Occipital lobe (tissue), 2 donors: ENCODE measurements around the gene PIK3C3. TPM values are rescaled to one million over a fixed set of nuclear protein-coding genes. Genes with fewer than 3 reads are reported as not detected.
A peak's percentile ranks its signal among the peaks of the same experiment; 100 is the strongest.
"Not testable (repeated sequence)": the region's sequence is repeated elsewhere in the genome, so short reads cannot be mapped to it uniquely, and the experiment has no call there.

Source experiments
- DNase-seq: peaks from one replicate; lab custom pipeline; 2025; lab: John Stamatoyannopoulos, UW
- total RNA-seq: library from RNA; depleted of rRNA; stranded (reverse); fragments of >200 nt; gene quantifications from one replicate; pipeline ENCODE4 v1.2.3, GENCODE V29; 2014

PIK3C3 gene
- total RNA-seq, 1 donor from 2014 or later = 108 TPM

DNA sequence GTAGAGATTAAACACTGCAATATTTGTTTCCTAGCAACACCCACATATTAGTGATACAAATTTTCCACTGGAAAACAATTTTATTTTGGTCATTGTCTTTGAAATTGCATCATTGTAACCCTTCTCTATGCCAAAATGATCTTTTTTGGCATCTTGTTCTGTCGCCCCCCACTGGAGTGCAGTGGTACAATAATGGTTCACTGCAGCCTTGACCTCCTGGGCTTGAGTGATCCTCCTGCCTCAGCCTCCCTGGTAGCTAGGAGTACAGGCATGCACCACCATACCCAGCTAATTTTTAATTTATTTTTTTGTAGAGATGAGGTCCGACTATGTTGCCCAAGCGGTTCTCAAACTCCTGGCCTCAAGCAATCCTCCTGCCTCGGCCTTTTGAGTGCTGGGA, 117.4 kb downstream of the PIK3C3 start:
- DNase-seq = no peak

GRCh38 chr18:42074704-42075103, 119.7 kb downstream of the PIK3C3 start:
- no peak for DNase-seq

GRCh38 chr18:42078711-42079110, 123.7 kb downstream of the PIK3C3 start:
- no peak for DNase-seq

DNA sequence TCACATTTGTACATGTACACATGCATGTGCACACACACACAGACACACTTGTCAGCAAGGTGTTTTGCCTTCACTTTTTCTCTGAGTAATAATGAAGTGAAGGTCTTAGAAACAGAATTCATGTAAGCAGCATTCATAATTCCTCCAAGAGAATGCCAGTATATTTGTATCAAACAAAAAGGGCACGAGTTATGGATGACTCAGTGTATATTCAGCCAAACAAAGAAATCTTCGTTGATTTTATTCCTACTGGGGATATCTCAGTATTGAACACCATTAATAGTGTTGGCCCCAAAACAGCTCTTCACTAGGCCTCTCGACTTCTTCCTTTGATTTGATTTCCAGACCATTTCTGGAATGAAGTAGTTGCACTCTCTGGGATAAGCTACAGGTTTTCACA, 125.3 kb downstream of the PIK3C3 start:
- no peak for DNase-seq

DNA sequence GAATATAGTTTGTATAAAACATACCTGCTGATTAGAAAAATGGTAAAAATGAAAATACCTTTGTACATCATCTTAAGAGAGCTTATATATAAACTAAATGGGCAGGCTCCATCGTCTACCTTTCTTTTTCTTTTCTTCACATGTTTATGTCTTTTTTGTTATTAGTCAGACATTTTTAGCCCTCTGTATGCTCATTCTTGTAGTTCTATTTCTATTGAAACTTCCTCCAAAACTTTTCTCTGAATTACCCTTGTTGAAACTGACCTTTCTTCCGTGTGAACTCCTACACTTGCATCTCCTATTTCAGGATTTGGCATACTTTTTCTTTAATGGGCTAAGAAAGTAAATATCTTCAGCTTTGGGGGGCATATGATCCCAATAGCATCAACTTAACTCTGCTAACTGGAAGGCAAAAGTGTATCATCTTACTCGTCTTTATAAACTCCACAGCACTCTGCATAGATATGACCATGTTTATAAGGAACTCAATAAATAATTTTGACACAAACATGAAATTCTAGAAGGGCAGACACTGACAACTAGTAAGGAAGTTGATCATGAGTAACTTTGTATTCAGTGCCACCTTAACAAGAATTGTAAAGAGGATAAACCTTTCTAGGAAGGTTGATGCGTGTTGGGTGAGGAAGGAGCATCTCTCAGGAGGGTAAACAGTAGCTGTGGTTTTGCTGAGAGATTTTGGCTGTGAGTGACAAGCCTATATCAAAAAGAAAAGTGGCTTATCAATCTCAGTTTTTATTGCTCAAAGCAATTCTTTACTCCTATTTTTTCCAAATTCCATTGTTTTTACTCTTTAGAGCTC, 127.6 kb downstream of the PIK3C3 start:
- DNase-seq = no peak

- no peak for DNase-seq
These were observed 131.3 kb downstream of the PIK3C3 start for GRCh38 chr18:42086288-42086687.

GRCh38 chr18:42087235-42087634, 132.2 kb downstream of the PIK3C3 start:
- DNase-seq = no peak

- no peak for DNase-seq
These were observed 132.8 kb downstream of the PIK3C3 start for GRCh38 chr18:42087876-42088275.

GRCh38 chr18:42092848-42093247, 137.8 kb downstream of the PIK3C3 start:
- no peak for DNase-seq

DNA sequence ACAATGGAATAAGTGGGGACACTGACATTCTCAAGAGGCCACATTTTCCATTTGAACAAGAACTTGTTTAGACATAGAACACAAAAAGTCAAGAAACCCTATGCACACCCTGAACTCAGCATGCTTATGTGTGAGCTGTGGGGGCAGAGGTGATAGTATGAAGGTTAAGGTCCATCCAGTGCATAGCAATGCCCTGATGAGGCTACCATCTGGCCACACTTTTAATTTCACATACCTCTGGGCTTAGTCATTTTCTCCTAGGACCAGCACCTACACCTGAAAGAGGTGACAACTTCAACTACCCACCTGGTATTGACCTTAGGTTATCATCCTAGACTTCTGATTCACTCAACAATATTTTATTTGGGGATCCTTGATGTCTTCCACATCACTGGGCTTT, 139.8 kb downstream of the PIK3C3 start:
- DNase-seq = no peak

GRCh38 chr18:42095732-42096377, 140.8 kb downstream of the PIK3C3 start:
- no peak for DNase-seq

DNA sequence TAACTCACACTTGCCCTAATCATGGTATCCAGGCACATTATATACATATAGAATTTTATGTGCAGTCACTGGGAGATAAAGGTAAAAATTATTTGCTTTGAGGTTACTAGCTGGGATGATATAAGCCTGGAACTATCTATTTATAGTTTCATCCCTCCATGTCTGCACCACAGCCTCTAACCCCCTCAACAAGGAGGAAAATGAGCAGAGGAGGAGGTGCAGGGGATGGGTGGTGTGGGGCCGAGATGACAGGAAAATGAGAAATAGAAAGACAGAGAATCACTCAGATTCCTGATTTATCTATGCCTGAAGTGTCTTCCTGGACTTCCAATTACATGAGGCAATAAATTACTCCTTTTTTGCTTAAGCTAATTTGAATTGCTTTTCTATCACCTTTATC, 145.2 kb downstream of the PIK3C3 start:
- no peak for DNase-seq

DNA sequence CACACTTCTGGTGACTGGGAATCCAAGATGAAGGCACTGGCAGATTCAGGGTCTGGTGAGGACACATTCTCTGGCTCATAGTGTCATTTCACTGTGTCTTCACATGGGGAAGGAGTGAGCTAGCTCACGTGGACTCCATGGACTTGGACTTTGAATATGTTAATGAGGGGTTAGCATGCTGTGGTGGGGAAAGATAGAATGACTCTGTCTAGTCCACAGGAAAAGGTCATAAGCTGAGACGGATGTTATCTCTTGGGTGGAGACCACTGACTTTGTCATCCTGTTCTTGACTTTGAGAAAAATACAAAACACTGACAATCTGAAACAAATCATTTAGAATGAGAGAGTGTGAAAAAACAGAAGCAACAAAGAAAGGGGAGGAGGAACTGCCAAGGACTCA, 145.9 kb downstream of the PIK3C3 start:
- DNase-seq = no peak

DNA sequence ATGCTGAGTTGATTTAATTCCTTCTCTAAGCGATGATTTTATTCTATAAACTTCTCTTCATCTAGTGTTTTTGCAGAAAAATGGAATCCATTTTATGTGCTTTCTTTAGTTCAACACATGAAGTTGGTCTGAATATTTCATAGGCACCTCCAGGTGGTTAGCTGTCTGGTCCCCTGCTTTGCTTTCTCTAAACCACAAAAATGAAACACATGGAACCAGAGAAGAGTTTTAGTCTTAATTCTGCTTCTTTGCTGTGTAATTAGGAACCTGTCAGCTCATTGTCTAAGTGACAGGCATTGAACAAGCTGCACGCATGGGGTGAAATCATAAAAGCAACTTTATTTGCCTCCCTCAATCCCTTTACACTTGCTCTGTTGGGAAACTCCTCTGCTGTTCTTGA, 150.4 kb downstream of the PIK3C3 start:
- no peak for DNase-seq

DNA sequence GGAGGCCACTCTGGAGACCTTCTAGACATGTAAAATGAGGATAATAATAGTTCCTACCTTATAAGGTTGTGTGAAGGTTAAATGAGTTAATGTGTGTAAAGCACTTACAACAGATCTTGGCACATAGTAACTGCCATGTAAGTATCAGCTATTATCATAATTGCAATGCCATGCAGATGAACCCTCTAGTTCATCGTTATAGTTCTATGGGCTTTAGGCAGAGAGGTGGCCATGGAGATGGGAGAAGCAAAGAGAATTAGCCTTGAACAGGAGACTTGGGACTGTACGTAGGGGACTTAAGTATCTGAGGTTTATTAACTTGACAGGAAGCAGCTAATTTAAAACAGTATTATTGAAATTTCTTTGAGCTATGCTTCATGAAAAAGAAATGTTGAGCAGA, 151.8 kb downstream of the PIK3C3 start:
- no peak for DNase-seq

- DNase-seq = no peak
These were observed 152.3 kb downstream of the PIK3C3 start for GRCh38 chr18:42107287-42107686.

DNA sequence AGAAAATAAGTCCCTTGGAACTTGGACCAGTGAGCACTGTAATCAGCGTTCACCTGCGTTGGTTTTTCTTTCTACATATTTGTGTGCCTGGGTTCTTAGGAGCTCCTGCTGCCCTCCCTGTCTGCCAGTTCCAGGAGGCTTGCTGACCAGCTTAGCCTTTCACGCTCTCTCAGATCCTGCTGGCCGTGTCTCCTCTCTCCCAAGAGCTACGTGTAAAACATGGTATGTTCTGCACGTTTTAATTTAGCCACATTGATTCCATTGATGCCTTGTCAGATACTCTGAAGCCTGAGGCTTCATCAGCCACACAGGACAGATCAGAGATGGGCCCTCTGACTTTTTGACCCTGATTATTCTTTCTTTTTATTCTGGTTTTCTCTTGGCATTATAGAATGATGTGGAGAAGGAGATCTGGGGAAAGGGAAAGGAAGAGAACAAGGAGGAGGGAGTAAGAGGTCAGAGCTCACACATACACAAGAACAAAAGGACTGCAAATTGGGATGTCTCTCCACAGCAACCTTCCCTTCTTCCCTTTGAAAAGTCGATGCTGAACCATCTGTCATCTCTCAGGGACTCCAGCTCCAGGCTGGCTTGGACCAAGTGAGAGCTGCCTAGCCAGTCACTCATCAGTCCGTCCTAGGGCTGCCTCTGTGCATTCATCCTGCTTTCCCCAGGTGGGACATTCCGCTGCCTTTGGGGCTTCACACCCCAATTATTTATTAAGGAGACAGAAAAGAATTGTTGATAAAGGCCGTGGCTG, 152.8 kb downstream of the PIK3C3 start:
- DNase-seq = no peak

DNA sequence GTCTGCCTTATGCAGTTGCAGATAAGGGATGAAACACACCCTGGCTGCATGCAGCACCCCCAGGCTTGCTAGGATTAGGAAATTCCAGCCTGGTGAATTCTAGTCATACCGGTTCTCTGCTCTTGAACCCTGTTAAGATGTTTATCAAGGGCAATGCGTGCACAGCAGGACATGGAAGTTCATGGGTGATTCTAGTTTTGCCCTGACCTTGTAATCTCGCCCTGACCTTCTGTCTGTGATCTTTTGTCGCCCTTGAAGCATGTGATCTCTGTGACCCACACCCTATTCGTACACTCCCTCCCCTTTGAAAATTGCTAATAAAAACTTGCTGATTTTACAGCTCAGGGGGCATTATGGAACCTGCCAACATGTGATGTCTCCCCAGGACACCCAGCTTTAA, 157.1 kb downstream of the PIK3C3 start:
- DNase-seq = not testable (repeated sequence)

DNA sequence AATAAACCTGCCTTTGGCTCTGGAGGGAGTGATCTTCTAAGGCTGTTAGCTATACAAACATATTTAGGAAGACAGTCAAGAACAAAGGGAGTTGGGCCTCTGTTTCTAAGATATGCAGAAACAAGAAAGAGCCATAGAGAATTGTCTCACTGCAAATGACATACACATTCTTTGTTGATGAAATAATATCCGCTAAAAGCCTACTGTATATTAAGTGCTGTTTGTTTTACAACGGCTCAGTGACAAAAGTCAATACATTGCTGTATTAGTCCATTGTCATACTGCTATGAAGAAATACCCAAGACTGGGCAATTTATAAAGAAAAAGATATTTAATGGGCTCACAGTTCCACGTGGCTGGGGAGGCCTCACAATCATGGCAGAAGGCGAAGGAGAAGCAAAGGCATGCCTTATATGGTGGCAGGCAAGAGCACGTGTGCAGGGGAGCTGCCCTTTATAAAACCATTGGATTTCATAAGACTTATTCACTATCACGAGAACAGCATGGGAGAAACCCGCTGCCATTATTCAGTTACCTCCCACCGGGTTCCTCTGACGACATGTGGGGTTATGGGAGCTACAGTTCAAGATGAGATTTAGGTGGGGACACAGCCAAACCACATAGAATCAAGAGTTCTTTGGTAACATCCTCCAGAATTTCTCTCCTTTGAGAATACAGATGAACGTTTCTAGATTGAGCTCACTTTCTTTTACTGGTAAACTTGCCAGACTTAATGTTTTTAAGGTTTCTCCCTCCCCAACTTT, 157.8 kb downstream of the PIK3C3 start:
- no peak for DNase-seq

- no peak for DNase-seq
These were observed 158.6 kb downstream of the PIK3C3 start for GRCh38 chr18:42113529-42114191.

DNA sequence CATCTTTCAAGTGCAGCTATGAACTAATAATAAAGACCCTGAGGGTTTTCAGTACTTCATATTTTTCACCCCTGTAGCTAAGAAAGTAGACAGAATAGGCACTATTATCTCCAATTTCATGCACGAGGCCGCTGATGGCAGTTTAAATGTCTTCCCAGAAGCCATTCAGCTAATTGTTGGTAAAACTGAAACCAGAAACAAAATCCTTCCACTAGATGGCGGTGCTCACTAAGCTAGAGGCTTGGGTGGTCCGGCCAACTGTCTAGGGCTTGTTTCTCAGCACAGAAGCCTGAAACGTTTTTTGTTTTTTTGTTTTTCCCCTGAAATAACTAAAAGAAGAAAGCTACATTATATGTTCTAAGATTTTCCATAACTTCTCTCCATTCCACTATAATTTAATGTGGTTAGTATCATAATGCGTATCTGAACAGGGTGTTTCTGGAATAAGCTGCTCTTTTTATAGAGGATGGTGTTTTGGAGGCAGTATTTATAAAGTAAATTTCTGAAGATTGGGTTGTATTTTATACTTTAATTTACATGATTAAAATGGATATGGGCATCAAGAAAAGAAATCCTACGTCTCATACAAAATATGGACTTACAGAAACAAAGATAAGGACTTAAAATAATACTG, 159.4 kb downstream of the PIK3C3 start:
- DNase-seq = peak; percentile 41
